Muscle of arm (tissue), 12 donors: Measurements from ENCODE around the gene S100A7. TPM values are rescaled to one million over a fixed set of nuclear protein-coding genes. Genes with fewer than 3 reads are reported as not detected.
"Not testable (repeated sequence)": the region's sequence is repeated elsewhere in the genome, so short reads cannot be mapped to it uniquely, and the experiment has no call there.

Experiments used
- DNase-seq: peaks from one replicate; pipeline ENCODE4 v3.0.0-alpha.2; 2013
- polyA plus RNA-seq, 12 donors: library from polyadenylated mRNA; unstranded; fragments of 120-200 nt; gene quantifications; one replicate each; pipeline ENCODE4 v1.2.1, GENCODE V29; 2013; ENCODE audit not compliant: insufficient read length in 12 of 12

Gene S100A7
- polyA plus RNA-seq, 12 donors, result not detected

DNA sequence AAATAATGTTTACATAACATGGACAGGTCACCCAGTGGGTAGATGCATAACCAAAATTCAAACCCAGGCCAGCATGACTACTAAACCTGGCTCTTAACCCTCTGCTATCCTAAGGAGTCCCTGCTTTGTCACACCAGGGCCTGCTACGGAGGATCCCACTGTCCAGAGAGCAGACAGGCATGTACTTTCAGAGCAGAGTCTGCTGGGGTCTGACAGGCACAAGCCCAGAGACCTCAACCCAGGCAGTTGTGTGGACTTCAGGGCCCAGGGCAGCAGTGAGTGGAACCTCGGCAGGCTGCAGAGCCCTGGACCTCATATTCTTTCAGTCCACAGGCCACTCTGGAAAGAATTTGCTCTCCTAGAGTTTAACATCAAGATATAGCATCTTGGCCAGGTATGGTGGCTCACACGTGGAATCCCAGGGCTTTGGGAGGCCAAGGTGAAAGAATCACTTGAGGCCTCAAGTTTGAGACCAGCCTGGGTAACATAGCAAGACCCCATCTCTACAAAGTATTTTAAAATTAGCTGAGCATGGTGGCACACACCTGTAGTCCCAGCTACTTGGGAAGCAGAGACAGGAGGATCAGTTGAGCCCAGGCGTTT is 16.1 kb upstream of the S100A7 start:
- no peak for DNase-seq

DNA sequence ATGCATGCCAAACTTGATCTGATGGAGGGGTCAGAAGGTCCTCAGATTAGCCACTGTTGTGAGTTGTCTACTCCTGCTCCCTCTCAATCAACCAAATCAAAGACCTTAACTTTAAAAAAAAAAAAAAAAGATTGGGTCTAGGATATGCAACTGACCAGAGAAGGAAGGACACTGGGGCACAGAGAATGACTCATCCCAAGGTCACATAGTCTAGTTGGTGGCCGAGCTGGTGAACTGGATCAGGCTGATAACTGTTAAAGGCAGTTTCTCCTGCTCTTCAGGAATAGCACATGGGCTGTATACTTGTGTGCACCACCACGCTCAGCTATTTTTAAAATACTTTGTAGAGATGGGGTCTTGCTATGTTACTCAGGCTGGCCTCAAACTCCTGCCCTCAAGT is 14.8 kb upstream of the S100A7 start:
- DNase-seq, result no peak

DNA sequence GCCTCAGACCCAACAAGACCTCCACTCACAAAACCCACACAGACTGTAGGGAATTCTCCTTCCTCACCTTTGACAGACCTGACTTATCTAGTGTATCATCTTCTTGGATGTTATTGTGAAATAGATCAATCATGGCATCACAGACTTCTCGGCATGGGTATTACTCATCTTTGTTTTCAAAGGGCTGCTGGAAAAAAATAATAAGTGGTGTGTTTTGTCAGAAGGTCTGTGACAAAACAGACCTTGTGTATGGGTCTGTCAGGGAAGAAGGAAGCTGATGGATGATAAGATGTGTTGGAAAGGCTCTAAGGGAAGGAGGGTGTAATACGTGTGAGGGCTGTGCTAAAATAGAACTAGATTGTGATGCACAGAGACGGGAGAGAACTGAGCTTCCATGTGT is 13.9 kb upstream of the S100A7 start:
- DNase-seq, result no peak

DNA sequence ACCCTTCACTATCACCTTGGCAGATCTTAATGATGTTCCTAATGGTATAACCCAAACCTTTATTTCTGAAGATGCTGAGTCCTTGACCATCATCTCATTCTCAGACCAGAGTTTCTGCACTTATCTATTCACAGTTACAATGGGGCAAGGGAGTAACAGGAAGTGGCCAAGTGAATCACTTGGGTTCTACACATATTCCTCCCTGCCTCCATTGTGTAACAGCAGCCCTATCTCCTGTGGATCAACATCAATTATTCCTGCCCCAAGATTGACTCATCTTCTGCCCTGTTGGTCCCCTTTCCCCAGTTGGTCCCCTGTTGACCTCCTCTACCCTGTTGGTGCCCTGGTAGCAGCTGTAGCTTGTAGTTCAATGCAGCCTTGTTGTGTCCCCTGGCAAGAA is 10.3 kb upstream of the S100A7 start:
- DNase-seq, result no peak

DNA sequence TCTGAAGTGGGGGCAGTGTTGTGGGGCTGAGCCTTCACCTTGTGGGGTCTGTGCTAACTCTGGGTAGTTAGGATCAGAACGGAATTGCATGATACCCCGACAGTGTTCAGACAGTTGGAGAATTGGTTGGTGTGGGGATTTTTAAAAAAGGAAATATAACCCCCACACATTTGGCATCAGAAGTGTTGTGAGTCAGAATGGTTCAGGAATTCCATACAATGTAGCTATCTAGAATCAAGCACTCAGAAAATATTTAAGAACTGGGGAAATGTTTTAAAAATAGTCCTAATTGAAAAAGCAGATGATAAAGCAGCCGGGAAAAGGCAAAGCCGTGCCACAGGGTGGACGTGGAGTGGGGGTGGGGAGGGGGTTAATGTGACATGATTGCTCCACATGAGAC is 6.5 kb upstream of the S100A7 start:
- no peak for DNase-seq

DNA sequence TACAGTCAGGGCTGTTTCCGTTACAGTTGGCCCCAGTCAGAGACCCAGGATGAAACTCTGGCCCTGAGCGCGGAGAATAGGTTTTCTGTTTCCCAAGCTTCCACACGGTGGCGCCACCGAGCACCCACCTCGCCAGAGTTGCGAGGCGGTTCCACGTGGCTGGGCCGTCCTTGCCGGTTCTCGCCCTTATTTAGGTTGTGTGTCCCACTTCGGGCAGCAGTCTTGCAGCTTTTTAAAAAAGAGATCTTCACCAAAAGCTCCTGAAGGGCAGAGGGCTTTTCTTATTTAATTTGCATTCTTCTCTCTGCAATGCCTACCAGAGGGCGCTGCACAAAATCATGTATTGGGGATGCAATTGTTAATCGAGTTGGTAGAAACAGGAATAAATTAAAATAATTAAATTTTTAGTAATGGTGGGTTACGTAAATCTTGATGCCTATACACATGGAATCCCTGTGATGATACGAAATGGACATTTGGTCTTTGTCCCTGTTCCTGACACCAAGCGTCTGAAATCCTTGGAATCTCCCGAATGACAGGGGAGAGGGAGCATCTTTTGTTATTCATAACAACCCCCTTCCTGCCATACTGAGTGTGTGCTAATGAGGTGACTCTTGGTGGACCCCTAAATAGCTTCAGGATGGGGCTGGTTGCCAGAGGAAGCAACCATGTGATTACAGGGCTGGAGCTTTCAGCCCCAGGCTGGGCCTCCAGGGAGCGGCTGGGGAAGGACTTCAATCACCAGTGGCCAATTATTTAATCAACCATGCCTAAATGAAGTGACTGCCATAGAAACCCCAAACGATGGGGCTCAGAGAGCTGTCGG is 5.6 kb upstream of the S100A7 start:
- peak; percentile 48 for DNase-seq

DNA sequence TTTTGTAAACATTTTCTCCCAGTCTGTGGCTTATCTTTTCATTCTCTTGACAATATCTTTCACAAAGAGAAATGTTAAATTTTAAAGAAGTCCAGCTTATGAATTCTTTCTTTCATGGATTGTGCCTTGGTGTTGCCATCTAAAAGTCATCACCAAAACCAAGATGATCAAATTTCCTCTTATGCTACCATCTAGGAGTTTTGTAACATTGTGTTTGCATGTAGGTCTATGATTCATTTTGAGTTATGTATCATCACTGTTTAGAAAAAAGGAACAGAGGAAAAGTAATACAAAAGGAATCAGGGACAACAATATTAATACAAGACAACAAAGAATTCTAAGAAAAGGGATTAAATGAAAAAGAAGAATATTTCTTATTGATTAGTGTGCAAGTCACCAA is 2.3 kb upstream of the S100A7 start:
- DNase-seq, result not testable (repeated sequence)

DNA sequence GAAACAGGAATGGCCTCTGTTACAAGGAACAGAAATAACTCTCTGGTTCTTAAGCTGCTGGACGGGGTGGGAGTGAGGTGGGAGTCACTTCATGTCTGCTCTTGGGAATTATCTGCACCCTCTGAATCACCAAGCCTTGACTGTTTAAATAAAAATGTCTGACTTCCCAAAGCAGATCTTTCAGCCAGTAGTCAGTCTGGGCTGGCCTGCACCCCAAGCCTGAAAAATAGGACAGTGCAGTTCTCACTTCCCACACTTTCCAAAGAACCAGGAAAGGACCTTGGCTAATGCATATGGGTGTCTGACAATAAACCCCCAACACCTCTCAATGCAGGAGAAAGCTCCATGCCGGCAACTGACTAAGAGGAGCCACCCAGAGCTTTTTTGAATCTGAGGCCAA is 796 bp downstream of the S100A7 start:
- no peak for DNase-seq

DNA sequence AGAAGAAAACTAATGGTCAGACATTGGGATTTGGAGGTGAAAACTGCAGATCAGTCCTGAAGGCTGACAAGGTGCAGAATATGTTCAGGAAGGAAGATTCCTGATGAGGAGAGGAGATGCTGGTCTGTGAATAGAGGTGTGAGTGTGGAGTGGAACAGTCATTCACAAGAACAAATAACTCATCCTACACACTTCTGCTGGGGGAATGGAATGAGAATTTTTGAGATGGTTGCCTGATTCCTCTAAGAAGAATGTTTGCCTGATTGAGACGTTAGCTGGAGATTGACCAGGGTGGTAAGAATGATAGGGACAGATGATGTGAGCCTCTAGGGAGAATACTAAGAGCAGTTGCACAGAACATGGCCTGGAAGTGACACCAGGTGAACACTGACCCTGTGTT is 4.1 kb downstream of the S100A7 start:
- no peak for DNase-seq

DNA sequence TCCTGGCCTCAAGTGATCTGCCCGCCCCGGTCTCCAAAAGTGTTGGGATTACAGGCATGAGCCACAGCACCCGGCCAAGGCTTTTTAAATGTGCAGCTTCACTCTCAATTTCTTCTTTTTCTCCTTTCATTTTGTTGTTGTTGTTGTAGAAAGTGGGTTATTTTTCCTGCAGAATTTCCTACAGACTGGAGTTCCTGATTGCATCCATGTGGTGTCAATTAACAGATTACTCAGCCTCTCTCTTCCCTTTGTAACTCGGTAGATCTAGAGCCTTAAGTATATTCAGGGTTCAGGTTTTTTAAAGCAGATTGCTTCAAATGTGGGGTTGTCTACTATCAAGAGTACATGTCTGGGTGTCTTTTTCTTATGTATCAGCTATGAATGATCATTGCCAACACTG is 11.6 kb downstream of the S100A7 start:
- DNase-seq, result not testable (repeated sequence)

DNA sequence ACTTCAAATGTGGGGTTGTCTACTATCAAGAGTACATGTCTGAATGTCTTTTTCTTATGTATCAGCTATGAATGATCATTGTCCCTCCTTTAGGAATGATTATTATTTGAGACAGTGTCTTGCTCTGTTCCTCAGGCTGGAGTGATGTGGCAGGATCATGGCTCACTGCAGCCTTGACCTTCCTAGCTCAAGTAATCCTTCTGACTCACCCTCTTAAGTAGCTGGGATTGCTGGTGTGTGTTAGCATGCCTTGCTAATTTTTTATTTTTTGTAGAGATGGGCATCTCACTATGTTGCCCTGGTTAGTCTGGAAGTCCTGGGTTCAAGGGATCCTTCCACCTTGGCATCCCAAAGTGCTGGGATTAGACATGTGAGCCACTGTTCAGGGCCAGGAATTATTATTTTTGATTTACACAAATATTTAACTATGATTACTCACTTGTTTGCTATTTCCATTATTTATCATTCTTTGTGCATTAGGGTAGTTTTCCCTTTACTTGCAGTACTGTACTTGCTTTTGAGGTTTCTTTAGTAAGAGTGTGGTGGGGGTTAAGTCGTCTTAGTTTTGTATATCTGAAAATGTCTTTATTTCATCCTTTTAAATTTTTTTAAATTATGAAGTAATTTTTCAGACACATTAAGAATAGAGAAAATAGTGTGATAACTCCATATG is 12.8 kb downstream of the S100A7 start:
- DNase-seq, result no peak

DNA sequence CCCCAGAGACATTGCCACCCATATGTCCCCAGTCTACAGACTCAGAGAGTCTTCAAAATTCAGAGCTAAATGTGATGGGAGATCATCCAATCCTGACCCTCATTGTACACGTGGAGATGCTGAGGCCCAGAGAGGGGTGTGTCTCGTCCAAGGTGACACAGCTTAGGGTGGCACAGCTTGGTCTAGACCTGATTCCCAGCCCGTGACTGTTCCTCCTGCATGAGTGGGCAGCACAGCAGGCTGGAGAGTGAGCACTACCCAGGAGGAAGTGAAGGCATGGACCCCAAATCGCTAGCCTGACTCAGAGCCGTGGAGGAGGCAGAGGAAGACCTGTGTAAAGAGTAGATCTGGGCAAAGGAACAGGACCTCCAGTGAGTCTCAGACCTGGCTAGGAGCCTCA is 16.4 kb downstream of the S100A7 start:
- no peak for DNase-seq

DNA sequence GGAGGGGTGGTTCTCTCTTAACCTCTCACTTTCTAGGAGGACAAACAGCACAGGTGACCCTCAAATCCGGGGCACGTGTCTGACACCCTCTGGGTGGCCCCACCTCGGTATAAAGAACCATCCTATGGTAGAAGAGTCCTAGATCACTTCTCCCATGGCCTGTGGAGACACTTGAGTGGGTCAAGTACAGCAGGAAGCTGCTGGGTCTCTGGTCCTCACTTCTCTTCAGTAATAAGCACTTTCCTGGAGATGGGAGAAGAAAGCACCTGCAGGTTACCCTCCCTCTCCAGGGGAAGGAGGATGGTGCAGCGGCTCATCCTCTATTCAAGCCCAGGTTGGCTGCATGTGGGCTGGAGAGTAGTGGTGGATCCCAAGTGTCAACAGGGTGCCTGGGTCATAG is 17.0 kb downstream of the S100A7 start:
- DNase-seq, result no peak

DNA sequence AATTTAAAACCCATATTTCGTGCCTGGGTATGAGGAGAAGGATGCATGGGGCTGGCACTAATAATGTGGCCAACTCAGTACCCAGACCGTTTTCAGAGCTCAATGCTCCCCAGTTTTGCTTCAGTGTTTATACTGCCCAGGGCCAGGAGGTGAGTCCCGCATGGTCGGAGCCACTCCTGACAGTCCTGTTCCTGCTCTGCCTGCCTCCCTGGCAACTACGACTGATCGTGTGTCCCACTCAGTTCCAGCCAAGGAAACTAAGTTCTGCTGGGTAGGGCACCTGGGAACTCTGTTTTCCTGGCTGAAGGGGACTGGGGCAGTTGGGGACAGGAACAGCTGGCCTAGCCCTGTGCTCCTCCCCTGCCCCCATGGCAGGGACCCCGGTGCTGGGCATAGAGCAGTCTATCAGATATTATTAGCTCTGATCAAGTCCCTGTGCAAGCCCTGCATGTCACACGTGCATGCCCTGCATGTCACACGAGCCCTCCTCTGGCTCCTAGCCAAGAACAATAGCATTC is 19.2 kb downstream of the S100A7 start:
- DNase-seq, result no peak

DNA sequence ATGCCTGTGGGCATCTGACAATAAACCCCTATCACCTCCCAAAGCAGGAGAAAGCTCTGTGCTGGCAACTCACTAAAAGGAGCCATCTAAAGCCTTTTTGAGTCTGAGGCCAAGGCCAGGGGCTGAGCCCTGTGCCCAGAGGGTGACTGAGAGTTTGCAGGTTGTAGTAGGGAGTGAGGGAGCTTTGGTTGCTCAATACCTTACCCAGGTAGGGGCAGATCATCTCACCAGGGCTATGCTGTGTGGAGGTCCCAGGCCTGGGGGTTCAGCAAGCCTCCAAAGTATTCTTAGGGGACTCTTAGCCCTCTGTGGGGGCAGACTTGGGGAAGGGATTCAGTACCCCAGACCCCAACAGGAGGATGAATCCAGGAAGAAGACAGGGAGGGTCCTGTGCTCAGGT is 21.2 kb downstream of the S100A7 start:
- no peak for DNase-seq

DNA sequence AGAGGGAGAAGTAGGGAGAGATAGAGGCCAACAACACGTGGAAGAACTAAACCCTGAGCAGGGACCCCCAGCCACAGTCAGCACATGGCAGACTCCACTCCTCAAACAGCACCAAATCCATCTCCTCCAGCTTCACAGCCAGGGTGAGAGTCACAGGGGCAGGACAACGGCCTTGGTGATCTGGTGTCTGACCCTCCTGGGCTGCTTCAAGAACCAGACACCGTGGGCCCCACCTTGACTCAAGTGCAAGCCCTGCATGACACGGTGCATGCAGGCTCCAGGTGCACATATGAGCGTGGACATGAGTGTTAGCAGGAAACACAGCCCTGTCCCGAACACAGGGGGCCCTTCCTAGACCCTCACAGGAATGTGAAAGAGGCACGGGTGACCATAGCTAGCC is 21.9 kb downstream of the S100A7 start:
- DNase-seq, result no peak

DNA sequence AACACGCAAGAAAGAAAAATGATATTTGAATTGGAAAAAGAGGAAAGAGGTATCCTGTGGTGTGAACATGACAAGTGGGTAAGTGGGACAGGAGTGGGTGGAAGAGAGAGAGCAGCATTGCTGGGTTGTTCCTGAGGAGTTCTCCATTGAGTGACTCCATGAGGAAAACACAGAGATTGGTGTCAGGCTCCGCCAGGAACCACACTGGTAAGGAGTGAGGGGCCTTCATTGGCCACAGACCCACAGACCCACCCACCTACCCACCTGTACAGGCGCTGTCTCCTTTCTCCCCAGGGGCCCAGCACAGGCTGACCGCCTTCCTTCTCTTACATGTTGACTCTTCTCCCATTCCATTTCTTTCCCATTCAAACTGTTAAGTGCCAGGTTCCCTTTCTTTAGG is 23.2 kb downstream of the S100A7 start:
- DNase-seq, result no peak

DNA sequence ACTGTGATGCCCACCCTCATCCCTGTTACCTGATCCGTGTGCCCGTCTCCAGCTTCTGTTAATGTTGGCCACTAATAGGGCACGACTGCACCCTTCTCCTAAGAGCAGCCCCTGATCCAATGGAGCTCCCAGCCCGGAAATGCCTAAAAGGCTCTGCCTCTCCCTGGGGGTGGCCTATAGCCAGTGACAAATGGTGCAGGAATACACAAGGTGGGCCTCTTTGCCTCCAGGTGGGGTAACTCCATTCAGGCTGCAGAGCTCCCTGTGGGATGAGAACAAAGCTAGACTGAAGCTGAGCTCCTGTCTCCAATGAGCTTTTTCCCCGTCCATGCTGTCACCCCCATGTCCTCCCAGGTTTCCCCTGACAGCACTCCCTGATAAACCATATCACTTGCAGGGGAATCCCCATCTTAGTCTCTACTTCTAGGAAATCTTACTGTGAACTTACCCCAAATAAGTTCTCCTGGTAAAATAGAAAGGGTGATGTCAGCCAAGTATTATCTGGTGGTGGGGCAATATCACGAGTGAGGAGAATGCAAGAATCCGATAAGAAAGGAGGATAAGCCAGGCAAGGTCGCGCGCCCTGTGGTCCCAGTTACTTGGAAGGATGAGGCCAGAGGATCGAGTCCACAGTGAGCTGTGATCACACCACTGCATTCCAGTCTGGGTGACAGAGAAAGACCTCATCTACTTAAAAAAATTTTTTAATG is 25.6 kb downstream of the S100A7 start:
- DNase-seq, result no peak

DNA sequence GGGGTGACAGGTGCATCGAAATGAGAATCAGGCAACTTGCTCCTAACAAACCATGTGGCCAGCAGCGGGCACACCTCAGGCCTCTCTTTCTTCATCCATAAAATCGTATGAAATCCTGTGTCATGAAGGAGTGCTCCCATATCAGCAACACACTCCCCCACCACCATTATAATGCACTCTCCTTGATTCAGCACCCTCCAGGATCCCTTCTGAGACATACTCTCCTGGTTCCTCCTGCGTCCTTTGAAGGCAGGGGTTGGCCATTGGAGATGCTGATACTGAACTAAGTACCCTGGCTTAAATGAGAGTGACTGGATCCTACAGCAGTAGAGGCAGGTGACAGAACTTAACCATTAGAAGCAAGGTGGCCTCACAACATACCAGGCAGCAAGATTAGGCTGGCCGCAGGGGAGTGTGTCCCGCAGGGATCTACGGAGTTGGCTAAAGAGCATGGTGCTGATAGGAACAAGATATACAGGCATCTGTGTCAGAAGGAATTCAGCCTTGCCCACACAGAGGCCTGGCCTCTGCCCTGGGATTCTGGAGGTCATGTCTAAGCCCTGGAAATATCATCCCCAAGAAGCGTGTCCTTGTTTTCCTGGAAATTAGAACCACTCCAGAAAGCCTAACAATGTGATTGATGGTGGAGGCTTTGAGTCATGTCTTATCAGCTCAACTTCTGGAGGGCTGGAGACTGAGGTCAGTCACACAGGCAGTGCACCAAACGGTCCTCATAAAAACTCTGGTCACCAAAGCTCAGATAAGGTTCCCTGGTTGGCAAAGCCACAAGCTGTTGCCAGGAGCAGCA is 27.4 kb downstream of the S100A7 start:
- DNase-seq, result no peak

DNA sequence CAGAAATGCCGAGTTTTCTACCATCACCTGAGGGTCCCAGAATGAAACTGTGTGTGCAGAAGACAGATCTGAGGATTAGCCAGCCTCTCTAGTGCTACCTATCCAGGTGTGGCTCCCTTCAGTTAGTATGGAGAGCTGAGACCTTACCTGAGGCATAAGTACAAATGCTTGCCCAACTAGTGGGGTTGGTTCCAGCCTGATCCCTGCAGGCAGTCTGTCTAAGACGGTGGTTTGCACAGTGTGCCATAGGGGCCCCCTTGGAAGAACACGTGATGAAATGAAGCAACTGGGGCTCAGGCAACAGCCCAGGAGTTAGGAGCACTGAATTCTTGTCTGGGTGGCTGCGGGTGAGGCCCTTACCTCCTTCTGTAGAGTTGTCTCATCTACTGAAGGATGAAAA is 28.5 kb downstream of the S100A7 start:
- no peak for DNase-seq

DNA sequence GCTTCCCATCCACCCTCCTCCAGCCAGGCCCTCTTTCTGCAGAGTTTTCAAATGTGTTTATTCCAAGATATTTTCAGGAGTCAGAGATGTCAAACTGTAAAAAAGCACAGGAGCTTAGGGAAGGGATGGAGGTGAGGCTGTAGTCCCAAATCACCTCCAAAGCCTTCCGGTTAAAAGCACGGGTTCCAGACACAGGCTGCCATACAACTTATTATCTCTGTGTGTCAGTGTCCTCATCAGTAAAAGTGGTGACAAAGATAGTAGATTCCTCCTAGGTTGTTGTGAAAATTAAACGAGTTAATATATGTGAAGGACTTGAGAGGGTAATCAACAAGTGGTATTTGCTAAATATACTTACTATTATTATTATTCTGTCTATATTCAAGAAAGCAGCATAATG is 29.0 kb downstream of the S100A7 start:
- DNase-seq, result no peak
